Measurements from ENCODE around the gene THPO.

Gene THPO

DNA sequence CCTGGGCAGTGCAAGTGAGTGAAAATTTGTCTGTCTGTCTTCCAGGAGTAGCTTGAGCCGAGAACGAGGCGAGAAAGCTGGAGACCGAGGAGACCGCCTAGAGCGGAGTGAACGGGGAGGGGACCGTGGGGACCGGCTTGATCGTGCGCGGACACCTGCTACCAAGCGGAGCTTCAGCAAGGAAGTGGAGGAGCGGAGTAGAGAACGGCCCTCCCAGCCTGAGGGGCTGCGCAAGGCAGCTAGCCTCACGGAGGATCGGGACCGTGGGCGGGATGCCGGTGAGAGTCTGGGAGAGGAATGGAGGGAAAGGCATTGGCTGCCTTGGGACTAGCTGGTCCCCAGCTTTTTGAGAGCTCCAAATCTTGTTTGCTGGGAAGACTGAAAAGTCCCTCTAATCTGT lies 50.8 kb downstream of the THPO start:
- no peak for DNase-seq

- peak; percentile 49 for DNase-seq
Measured at GRCh38 chr3:184325715-184326369, 52.2 kb downstream of the THPO start.

DNA sequence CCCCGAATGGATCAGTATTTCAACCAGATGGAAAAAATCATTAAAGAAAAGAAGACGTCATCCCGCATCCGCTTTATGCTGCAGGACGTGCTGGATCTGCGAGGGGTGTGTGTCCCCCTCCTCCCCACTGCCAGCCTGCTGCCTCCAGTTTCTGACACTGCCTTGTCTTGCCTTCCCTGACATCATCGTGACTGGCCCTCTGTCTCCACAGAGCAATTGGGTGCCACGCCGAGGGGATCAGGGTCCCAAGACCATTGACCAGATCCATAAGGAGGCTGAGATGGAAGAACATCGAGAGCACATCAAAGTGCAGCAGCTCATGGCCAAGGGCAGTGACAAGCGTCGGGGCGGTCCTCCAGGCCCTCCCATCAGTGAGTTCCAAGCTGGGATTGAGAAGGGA lies 52.7 kb downstream of the THPO start:
- no peak for DNase-seq

GRCh38 chr3:184323696-184324095 lies 54.3 kb downstream of the THPO start:
- no peak for DNase-seq

DNA sequence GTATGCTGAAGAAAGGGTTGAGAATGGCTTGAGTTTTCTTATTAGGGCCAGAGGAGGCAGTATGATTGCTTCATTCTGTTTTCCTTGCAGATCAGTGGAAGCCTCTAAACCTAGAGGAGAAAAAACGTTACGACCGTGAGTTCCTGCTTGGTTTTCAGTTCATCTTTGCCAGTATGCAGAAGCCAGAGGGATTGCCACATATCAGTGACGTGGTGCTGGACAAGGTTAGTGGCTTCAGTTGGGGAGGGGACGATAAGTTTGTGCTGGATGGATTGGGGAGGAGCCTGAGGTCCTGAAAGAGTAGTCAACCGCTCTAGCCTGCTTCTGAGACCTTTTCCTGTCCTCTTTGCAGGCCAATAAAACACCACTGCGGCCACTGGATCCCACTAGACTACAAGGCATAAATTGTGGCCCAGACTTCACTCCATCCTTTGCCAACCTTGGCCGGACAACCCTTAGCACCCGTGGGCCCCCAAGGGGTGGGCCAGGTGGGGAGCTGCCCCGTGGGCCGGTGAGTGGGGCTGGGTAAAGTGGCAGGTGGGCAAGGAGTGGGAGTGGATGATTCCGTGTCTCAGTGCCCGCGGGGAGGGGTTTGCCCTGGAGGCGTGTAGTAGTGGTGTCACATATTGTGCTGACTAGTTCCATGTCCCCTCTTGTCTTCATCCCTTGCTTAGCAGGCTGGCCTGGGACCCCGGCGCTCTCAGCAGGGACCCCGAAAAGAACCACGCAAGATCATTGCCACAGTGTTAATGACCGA lies 55.1 kb downstream of the THPO start:
- DNase-seq = no peak

All from stimulated activated CD4-positive, alpha-beta T cell treated with anti-CD3 and anti-CD28 coated beads, Interleukin-4, amount 100 ng/mL, for 1 hour (primary cell).